ENCODE data around the gene WDR38.

GRCh38 chr9:124878021-124878420, 24.8 kb downstream of the WDR38 start:
- no peak for TF ChIP-seq EZH2 (IDR thresholded peaks at IDR 0.05)
- no peak for TF ChIP-seq EZH2phosphoT487 (IDR thresholded peaks at IDR 0.05)
